Measurements from ENCODE around the gene TMEM107.
A peak's percentile ranks its signal among the peaks of the same experiment; 100 is the strongest.

The TMEM107 gene

GRCh38 chr17:8133399-8133798 lies 42.8 kb downstream of the TMEM107 start:
- no peaks in the 10 kb centered on the region; the same call in 1 of the 2 replicates for H3K4me1 ChIP-seq (ENCODE audit: insufficient read depth, low read length)
- H3K27me3 ChIP-seq (ENCODE audit: insufficient read depth, low read length): peaks cover 40% of the 10 kb centered on the region
- peak overlapping the region; percentile 47; the same call in 1 of the 2 replicates for H3K4me3 ChIP-seq (ENCODE audit: low read length)
- no peaks in the 10 kb centered on the region for H3K36me3 ChIP-seq (ENCODE audit: insufficient read depth, low read depth, low read length)
- H3K9ac ChIP-seq (ENCODE audit: low read depth, low read length): peak overlapping the region; percentile 51; the same call in 1 of the 2 replicates
- H3K27ac ChIP-seq (ENCODE audit: low read length): no peak overlapping the region
- H3K9me3 ChIP-seq (ENCODE audit: insufficient read depth, low read depth, low read length): no peaks in the 10 kb centered on the region

- H3K4me3 ChIP-seq (ENCODE audit: low read length): no peak overlapping the region
- no peaks in the 10 kb centered on the region for H3K36me3 ChIP-seq (ENCODE audit: insufficient read depth, low read depth, low read length)
- peaks cover 42% of the 10 kb centered on the region for H3K27me3 ChIP-seq (ENCODE audit: insufficient read depth, low read length)
- no peaks in the 10 kb centered on the region for H3K9me3 ChIP-seq (ENCODE audit: insufficient read depth, low read depth, low read length)
- no peak overlapping the region for H3K27ac ChIP-seq (ENCODE audit: low read length)
- peaks cover 2% of the 10 kb centered on the region; the same call in 1 of the 2 replicates for H3K4me1 ChIP-seq (ENCODE audit: insufficient read depth, low read length)
- no peak overlapping the region for H3K9ac ChIP-seq (ENCODE audit: low read depth, low read length)
Measured at GRCh38 chr17:8131844-8132441, 44.2 kb downstream of the TMEM107 start.

GRCh38 chr17:8128125-8128784 lies 47.9 kb downstream of the TMEM107 start:
- Histone ChIP-seq H3K36me3 (ENCODE audit: insufficient read depth, low read depth, low read length) (no peaks in the 10 kb centered on the region), H3K4me1 (ENCODE audit: insufficient read depth, low read length) (peaks cover 7% of the 10 kb centered on the region; the same call in 1 of the 2 replicates), H3K27ac (ENCODE audit: low read length) (no peak overlapping the region), H3K9ac (ENCODE audit: low read depth, low read length) (no peak overlapping the region), H3K27me3 (ENCODE audit: insufficient read depth, low read length) (peaks cover 70% of the 10 kb centered on the region), H3K9me3 (ENCODE audit: insufficient read depth, low read depth, low read length) (no peaks in the 10 kb centered on the region), H3K4me3 (ENCODE audit: low read length) (no peak overlapping the region)

- Histone ChIP-seq H3K9me3 (ENCODE audit: insufficient read depth, low read depth, low read length) (no peaks in the 10 kb centered on the region), H3K36me3 (ENCODE audit: insufficient read depth, low read depth, low read length) (no peaks in the 10 kb centered on the region), H3K9ac (ENCODE audit: low read depth, low read length) (no peak overlapping the region), H3K27ac (ENCODE audit: low read length) (no peak overlapping the region), H3K4me1 (ENCODE audit: insufficient read depth, low read length) (peaks cover 7% of the 10 kb centered on the region; the same call in 1 of the 2 replicates), H3K4me3 (ENCODE audit: low read length) (peak overlapping the region; percentile 89), H3K27me3 (ENCODE audit: insufficient read depth, low read length) (peaks cover 86% of the 10 kb centered on the region)
Measured at GRCh38 chr17:8126491-8127066, 49.6 kb downstream of the TMEM107 start.

- H3K9me3 ChIP-seq (ENCODE audit: insufficient read depth, low read depth, low read length): no peaks in the 10 kb centered on the region
- peaks cover 88% of the 10 kb centered on the region for H3K27me3 ChIP-seq (ENCODE audit: insufficient read depth, low read length)
- peaks cover 7% of the 10 kb centered on the region; the same call in 1 of the 2 replicates for H3K4me1 ChIP-seq (ENCODE audit: insufficient read depth, low read length)
- H3K27ac ChIP-seq (ENCODE audit: low read length): no peak overlapping the region
- H3K4me3 ChIP-seq (ENCODE audit: low read length): peak overlapping the region; percentile 89
- no peak overlapping the region for H3K9ac ChIP-seq (ENCODE audit: low read depth, low read length)
- no peaks in the 10 kb centered on the region for H3K36me3 ChIP-seq (ENCODE audit: insufficient read depth, low read depth, low read length)
Measured at GRCh38 chr17:8125947-8126490, 50.2 kb downstream of the TMEM107 start.

GRCh38 chr17:8125154-8125946 lies 50.8 kb downstream of the TMEM107 start:
- Histone ChIP-seq H3K4me1 (ENCODE audit: insufficient read depth, low read length) (peaks cover 7% of the 10 kb centered on the region; the same call in 1 of the 2 replicates), H3K4me3 (ENCODE audit: low read length) (peak overlapping the region; percentile 89), H3K36me3 (ENCODE audit: insufficient read depth, low read depth, low read length) (no peaks in the 10 kb centered on the region), H3K27ac (ENCODE audit: low read length) (no peak overlapping the region), H3K9me3 (ENCODE audit: insufficient read depth, low read depth, low read length) (no peaks in the 10 kb centered on the region), H3K9ac (ENCODE audit: low read depth, low read length) (no peak overlapping the region), H3K27me3 (ENCODE audit: insufficient read depth, low read length) (peaks cover 88% of the 10 kb centered on the region)

GRCh38 chr17:8124350-8125153 lies 51.6 kb downstream of the TMEM107 start:
- peak overlapping the region; percentile 89 for H3K4me3 ChIP-seq (ENCODE audit: low read length)
- no peaks in the 10 kb centered on the region for H3K9me3 ChIP-seq (ENCODE audit: insufficient read depth, low read depth, low read length)
- no peaks in the 10 kb centered on the region for H3K36me3 ChIP-seq (ENCODE audit: insufficient read depth, low read depth, low read length)
- no peak overlapping the region for H3K9ac ChIP-seq (ENCODE audit: low read depth, low read length)
- H3K4me1 ChIP-seq (ENCODE audit: insufficient read depth, low read length): peaks cover 7% of the 10 kb centered on the region; the same call in 1 of the 2 replicates
- H3K27ac ChIP-seq (ENCODE audit: low read length): no peak overlapping the region
- peaks cover 80% of the 10 kb centered on the region for H3K27me3 ChIP-seq (ENCODE audit: insufficient read depth, low read length)

- Histone ChIP-seq H3K36me3 (ENCODE audit: insufficient read depth, low read depth, low read length) (no peaks in the 10 kb centered on the region), H3K9me3 (ENCODE audit: insufficient read depth, low read depth, low read length) (no peaks in the 10 kb centered on the region), H3K27ac (ENCODE audit: low read length) (no peak within 1 kb of the TSS), H3K9ac (ENCODE audit: low read depth, low read length) (no peak within 1 kb of the TSS), H3K4me1 (ENCODE audit: insufficient read depth, low read length) (peaks cover 7% of the 10 kb centered on the region; the same call in 1 of the 2 replicates), H3K4me3 (ENCODE audit: low read length) (peak within 1 kb of the TSS; percentile 89), H3K27me3 (ENCODE audit: insufficient read depth, low read length) (peaks cover 73% of the 10 kb centered on the region)
Measured at GRCh38 chr17:8123695-8124349, 52.4 kb downstream of the TMEM107 start, which contains the start of gene HES7. Gene HES7, minus strand, starts transcription at chr17:8124106. Its CDS starts 22 bp downstream, at chr17:8124084.

- Histone ChIP-seq H3K9ac (ENCODE audit: low read depth, low read length) (no peak overlapping the region), H3K4me1 (ENCODE audit: insufficient read depth, low read length) (peaks cover 7% of the 10 kb centered on the region; the same call in 1 of the 2 replicates)
Measured at GRCh38 chr17:8122924-8123694, 53.1 kb downstream of the TMEM107 start.

More at GRCh38 chr17:8122924-8123694, 53.1 kb downstream of the TMEM107 start:
- Histone ChIP-seq H3K4me3 (ENCODE audit: low read length) (peak overlapping the region; percentile 89), H3K9me3 (ENCODE audit: insufficient read depth, low read depth, low read length) (no peaks in the 10 kb centered on the region), H3K27me3 (ENCODE audit: insufficient read depth, low read length) (peaks cover 71% of the 10 kb centered on the region), H3K36me3 (ENCODE audit: insufficient read depth, low read depth, low read length) (no peaks in the 10 kb centered on the region), H3K27ac (ENCODE audit: low read length) (no peak overlapping the region)

All from iPS-20b (cell line).